Memory B cell (primary cell): ENCODE data around the gene OGFOD3.
"Not testable (repeated sequence)": the region's sequence is repeated elsewhere in the genome, so short reads cannot be mapped to it uniquely, and the experiment has no call there.

Experiments
- ATAC-seq: fragments of 150-1000 bp; cut with Tn5 transposase; 2 replicates; pipeline ENCODE4 v1.10.0; 2021; ENCODE audit warnings: low read depth, mild to moderate bottlenecking, moderate library complexity
- DNase-seq, 2 donors: peaks; one replicate each; pipeline ENCODE4 v3.0.0; 2022; ENCODE audit warnings: low spot score in 2 of 2
- H3K27ac Mint-ChIP-seq: one replicate; pipeline ENCODE4 v1.8.0; 2022; ENCODE audit warnings: mild to moderate bottlenecking, moderate library complexity, mixed read lengths
- H3K27me3 Mint-ChIP-seq: one replicate; pipeline ENCODE4 v1.8.0; 2022; ENCODE audit warnings: mixed read lengths
- H3K36me3 Mint-ChIP-seq: one replicate; pipeline ENCODE4 v1.8.0; 2022; ENCODE audit warnings: mild to moderate bottlenecking, mixed read lengths
- H3K4me1 Mint-ChIP-seq: one replicate; pipeline ENCODE4 v1.8.0; 2022; ENCODE audit warnings: mixed read lengths
- H3K4me3 Mint-ChIP-seq: one replicate; pipeline ENCODE4 v1.8.0; 2022; ENCODE audit warnings: mild to moderate bottlenecking, moderate library complexity, mixed read lengths
- H3K9me3 Mint-ChIP-seq: one replicate; pipeline ENCODE4 v1.8.0; 2022; ENCODE audit warnings: mixed read lengths

Gene OGFOD3

GRCh38 chr17:82418001-82418986, at the start of gene OGFOD3, which contains the start of gene HEXD:
OGFOD3 (minus strand) TSS chr17:82418586; CDS start chr17:82418485, 101 bp downstream.
HEXD (plus strand) TSS chr17:82418347; CDS start chr17:82419800, 1,453 bp downstream.
- ATAC-seq, result peak; percentile 84
- peak; percentile 90 to 94 for DNase-seq
- Mint-ChIP-seq H3K27ac (peak within 1 kb of the TSS; percentile 11), H3K27me3 (no peaks in the 10 kb centered on the region), H3K9me3 (peaks cover 2% of the 10 kb centered on the region), H3K4me3 (peak within 1 kb of the TSS; percentile 80), H3K4me1 (peaks cover 12% of the 10 kb centered on the region), H3K36me3 (peaks cover 24% of the 10 kb centered on the region)

- H3K36me3 Mint-ChIP-seq, result peaks cover 35% of the 10 kb centered on the region
- no peaks in the 10 kb centered on the region for H3K27me3 Mint-ChIP-seq
- peaks cover 7% of the 10 kb centered on the region for H3K4me1 Mint-ChIP-seq
- H3K4me3 Mint-ChIP-seq, result no peak overlapping the region
- H3K27ac Mint-ChIP-seq, result no peak overlapping the region
- DNase-seq (no peak), ATAC-seq (no peak)
- no peaks in the 10 kb centered on the region for H3K9me3 Mint-ChIP-seq
These were observed 46.7 kb upstream of the OGFOD3 start for GRCh38 chr17:82465023-82465603.

- Mint-ChIP-seq H3K27me3 (no peaks in the 10 kb centered on the region), H3K9me3 (no peaks in the 10 kb centered on the region), H3K27ac (no peak overlapping the region), H3K4me1 (peaks cover 7% of the 10 kb centered on the region), H3K4me3 (no peak overlapping the region), H3K36me3 (peaks cover 33% of the 10 kb centered on the region)
- DNase-seq (no peak), ATAC-seq (no peak)
These were observed 46.2 kb upstream of the OGFOD3 start for GRCh38 chr17:82464567-82464929.

GRCh38 chr17:82463925-82464566, 45.7 kb upstream of the OGFOD3 start:
- no peak overlapping the region for H3K27ac Mint-ChIP-seq
- DNase-seq, result no peak
- peaks cover 11% of the 10 kb centered on the region for H3K4me1 Mint-ChIP-seq
- no peak overlapping the region for H3K4me3 Mint-ChIP-seq
- peaks cover 30% of the 10 kb centered on the region for H3K36me3 Mint-ChIP-seq
- no peak for ATAC-seq
- H3K27me3 Mint-ChIP-seq, result no peaks in the 10 kb centered on the region
- no peaks in the 10 kb centered on the region for H3K9me3 Mint-ChIP-seq

- Mint-ChIP-seq H3K4me1 (peaks cover 13% of the 10 kb centered on the region), H3K27me3 (no peaks in the 10 kb centered on the region), H3K36me3 (peaks cover 25% of the 10 kb centered on the region), H3K4me3 (no peak overlapping the region), H3K9me3 (no peaks in the 10 kb centered on the region), H3K27ac (no peak overlapping the region)
- DNase-seq (no peak), ATAC-seq (no peak)
These were observed 45.0 kb upstream of the OGFOD3 start for GRCh38 chr17:82463391-82463790.

GRCh38 chr17:82461827-82462524, 43.6 kb upstream of the OGFOD3 start:
- no peak overlapping the region for H3K4me3 Mint-ChIP-seq
- H3K9me3 Mint-ChIP-seq, result no peaks in the 10 kb centered on the region
- H3K27me3 Mint-ChIP-seq, result no peaks in the 10 kb centered on the region
- ATAC-seq (no peak), DNase-seq (no peak)
- H3K36me3 Mint-ChIP-seq, result peaks cover 25% of the 10 kb centered on the region
- no peak overlapping the region for H3K27ac Mint-ChIP-seq
- H3K4me1 Mint-ChIP-seq, result peaks cover 22% of the 10 kb centered on the region

- H3K27me3 Mint-ChIP-seq, H3K9me3 Mint-ChIP-seq, DNase-seq, H3K27ac Mint-ChIP-seq, ATAC-seq: not testable (repeated sequence)
- Mint-ChIP-seq H3K36me3 (peaks cover 18% of the 10 kb centered on the region), H3K4me1 (peaks cover 22% of the 10 kb centered on the region), H3K4me3 (peak overlapping the region; percentile 8)
These were observed 41.5 kb upstream of the OGFOD3 start for GRCh38 chr17:82459936-82460335.

- Mint-ChIP-seq H3K27me3 (no peaks in the 10 kb centered on the region), H3K9me3 (no peaks in the 10 kb centered on the region), H3K4me3 (peak overlapping the region; percentile 92), H3K36me3 (peaks cover 12% of the 10 kb centered on the region), H3K27ac (peak overlapping the region; percentile 98), H3K4me1 (peaks cover 22% of the 10 kb centered on the region)
- DNase-seq (no peak), ATAC-seq (no peak)
These were observed 40.6 kb upstream of the OGFOD3 start for GRCh38 chr17:82458885-82459424.

- peak; percentile 91 for ATAC-seq
- Mint-ChIP-seq H3K4me3 (peak within 1 kb of the TSS; percentile 92), H3K27ac (peak within 1 kb of the TSS; percentile 98), H3K9me3 (no peaks in the 10 kb centered on the region), H3K27me3 (no peaks in the 10 kb centered on the region), H3K36me3 (peaks cover 10% of the 10 kb centered on the region), H3K4me1 (peaks cover 22% of the 10 kb centered on the region)
- DNase-seq, result peak; percentile 92
These were observed 39.9 kb upstream of the OGFOD3 start, which contains the start of gene NARF for GRCh38 chr17:82458179-82458884. NARF (plus strand) TSS chr17:82458741; CDS start chr17:82458804, 63 bp downstream.

- H3K9me3 Mint-ChIP-seq, result no peaks in the 10 kb centered on the region
- H3K4me1 Mint-ChIP-seq, result peaks cover 22% of the 10 kb centered on the region
- no peaks in the 10 kb centered on the region for H3K27me3 Mint-ChIP-seq
- H3K27ac Mint-ChIP-seq, result peak overlapping the region; percentile 98
- peak overlapping the region; percentile 92 for H3K4me3 Mint-ChIP-seq
- H3K36me3 Mint-ChIP-seq, result peaks cover 10% of the 10 kb centered on the region
- DNase-seq (no peak), ATAC-seq (no peak)
These were observed 39.5 kb upstream of the OGFOD3 start for GRCh38 chr17:82457929-82458178.

- peak overlapping the region; percentile 92 for H3K4me3 Mint-ChIP-seq
- DNase-seq (no peak), ATAC-seq (peak; percentile 6)
- H3K36me3 Mint-ChIP-seq, result peaks cover 6% of the 10 kb centered on the region
- peaks cover 18% of the 10 kb centered on the region for H3K4me1 Mint-ChIP-seq
- H3K9me3 Mint-ChIP-seq, result no peaks in the 10 kb centered on the region
- no peaks in the 10 kb centered on the region for H3K27me3 Mint-ChIP-seq
- peak overlapping the region; percentile 98 for H3K27ac Mint-ChIP-seq
These were observed 38.9 kb upstream of the OGFOD3 start for GRCh38 chr17:82457073-82457928.

- H3K27ac Mint-ChIP-seq, H3K4me3 Mint-ChIP-seq: not testable (repeated sequence)
- peaks cover 18% of the 10 kb centered on the region for H3K4me1 Mint-ChIP-seq
These were observed 35.3 kb upstream of the OGFOD3 start for GRCh38 chr17:82453706-82454105.

More at GRCh38 chr17:82453706-82454105, 35.3 kb upstream of the OGFOD3 start:
- not testable (repeated sequence) for DNase-seq, H3K27me3 Mint-ChIP-seq, ATAC-seq, H3K9me3 Mint-ChIP-seq, H3K36me3 Mint-ChIP-seq
